Measurements from ENCODE around the gene PTPRZ1. TPM values are rescaled to one million over a fixed set of nuclear protein-coding genes. Genes with fewer than 3 reads are reported as not detected.
A peak's percentile ranks its signal among the peaks of the same experiment; 100 is the strongest.

Gene PTPRZ1
- total RNA-seq, 1 experiment from 2014 or later: 105 TPM

GRCh38 chr7:121945480-121946236 is 72.7 kb downstream of the PTPRZ1 start:
- POLR2A ChIA-PET: interaction anchor here (1.0 kb wide), 1 partner anchor 11 kb away, joined by 3 read pairs; no protein-coding TSS in a partner anchor
- ATAC-seq: 0 out of 2 replicates have a peak, but pooled peaks have one; percentile 38
- no peaks in the 10 kb centered on the region for H3K27me3 Mint-ChIP-seq (ENCODE audit: low read depth)
- DNase-seq (ENCODE audit: low spot score): no peak
- H3K36me3 Mint-ChIP-seq: peaks cover 18% of the 10 kb centered on the region
- H3K4me3 Mint-ChIP-seq: no peak overlapping the region
- no peaks in the 10 kb centered on the region for H3K9me3 Mint-ChIP-seq
- H3K4me1 Mint-ChIP-seq: peaks cover 72% of the 10 kb centered on the region
- peak overlapping the region; percentile 69 for H3K27ac Mint-ChIP-seq
- TF ChIP-seq ZNF423 (CRISPR knock-in tag; IDR thresholded peaks at IDR 0.05) (no peak), CDX4 (CRISPR knock-in tag; IDR thresholded peaks at IDR 0.05; ENCODE audit: borderline replicate concordance) (no peak), PRDM15 (CRISPR knock-in tag; IDR thresholded peaks at IDR 0.05) (no peak), ZBTB21 (CRISPR knock-in tag; IDR thresholded peaks at IDR 0.05; ENCODE audit: borderline replicate concordance) (no peak), NR1H2 (CRISPR knock-in tag; IDR thresholded peaks at IDR 0.05) (no peak), ZNF317 (CRISPR knock-in tag; IDR thresholded peaks at IDR 0.05; ENCODE audit: borderline replicate concordance, low read depth) (no peak), PREB (CRISPR knock-in tag; IDR thresholded peaks at IDR 0.05; ENCODE audit: borderline replicate concordance) (no peak), CBFB (CRISPR knock-in tag; IDR thresholded peaks at IDR 0.05; ENCODE audit: low read depth) (no peak), FOXK1 (CRISPR knock-in tag; IDR thresholded peaks at IDR 0.05) (no peak), E2F4 (CRISPR knock-in tag; IDR thresholded peaks at IDR 0.05; ENCODE audit: borderline replicate concordance, low read depth) (no peak), FOXP1 (CRISPR knock-in tag; IDR thresholded peaks at IDR 0.05; ENCODE audit: borderline replicate concordance) (no peak)
- CTCF ChIA-PET: interaction anchor here (0.9 to 1.7 kb wide), 3 partner anchors 9 to 49 kb away, joined by 3 to 7 read pairs (median 5); no protein-coding TSS in a partner anchor

- Mint-ChIP-seq H3K4me3 (peak overlapping the region; percentile 8; the same call in 1 of the 2 replicates), H3K36me3 (peaks cover 17% of the 10 kb centered on the region), H3K27ac (peak overlapping the region; percentile 88), H3K9me3 (no peaks in the 10 kb centered on the region), H3K27me3 (ENCODE audit: low read depth) (no peaks in the 10 kb centered on the region), H3K4me1 (peaks cover 88% of the 10 kb centered on the region)
- CTCF ChIA-PET: interaction anchor here (1.3 to 1.5 kb wide), 2 partner anchors 18 to 41 kb away, joined by 3 to 7 read pairs; no protein-coding TSS in a partner anchor
- TF ChIP-seq MLX (CRISPR knock-in tag; IDR thresholded peaks at IDR 0.05) (no peak), ATF2 (CRISPR knock-in tag; IDR thresholded peaks at IDR 0.05; ENCODE audit: borderline replicate concordance, low read depth) (no peak)
- ATAC-seq (no peak), DNase-seq (ENCODE audit: low spot score) (no peak)
- POLR2A ChIA-PET: no interaction called here
These were observed 80.2 kb downstream of the PTPRZ1 start for GRCh38 chr7:121953164-121953563.

Measured in WTC11 (cell line).